ENCODE data around the gene RHOG. TPM values are rescaled to one million over a fixed set of nuclear protein-coding genes. Genes with fewer than 3 reads are reported as not detected.

The RHOG gene
- total RNA-seq, 1 experiment from 2014 or later, result 26.4 TPM

GRCh38 chr11:3824714-3825472 is 15.9 kb downstream of the RHOG start:
- H3T11ph ChIP-seq (ENCODE audit: low read length), result no peak overlapping the region
- TF ChIP-seq CTCF (conservative IDR thresholded peaks at IDR 0.05), result peak; percentile 94
- WGBS (ENCODE audit: extremely low coverage, insufficient read length, low lambda C conversion rate), result no CpG with 5 or more reads among the region's 18 CpGs
- H3K9me3 Mint-ChIP-seq, result no peaks in the 10 kb centered on the region
- H3K23me2 ChIP-seq (ENCODE audit: insufficient read length, low read depth, low read length, poor library complexity, severe bottlenecking), result no peaks in the 10 kb centered on the region
- peaks cover 42% of the 10 kb centered on the region in 2 experiments for H3K4me1 Mint-ChIP-seq
- no peak overlapping the region for H3K18ac ChIP-seq (ENCODE audit: insufficient read length, low read depth, low read length)
- H2AFZ ChIP-seq (ENCODE audit: low read length), result no peak overlapping the region
- H3K9ac ChIP-seq (ENCODE audit: extremely low read depth, insufficient read length, low read length), result no peak overlapping the region
- DNase-seq, result peak; percentile 92
- H4K8ac ChIP-seq (replicated peaks; ENCODE audit: insufficient read length, low read depth, low read length), result no peak overlapping the region
- no peak overlapping the region for H3K4me2 ChIP-seq (ENCODE audit: insufficient read depth, insufficient read length, low read length)
- H4K20me1 ChIP-seq (ENCODE audit: control insufficient read depth, insufficient read depth, insufficient read length), result peaks cover 3% of the 10 kb centered on the region
- H2BK5ac ChIP-seq (ENCODE audit: insufficient read length, low read length), result no peak overlapping the region
- peak overlapping the region in 1 of 2 experiments; percentile 15; a peak in 1 of 5 replicates for H3K4me3 Mint-ChIP-seq
- H3K27me3 ChIP-seq (ENCODE audit: insufficient read depth, low read length), result no peaks in the 10 kb centered on the region
- no peaks in the 10 kb centered on the region for H3K79me2 ChIP-seq (ENCODE audit: insufficient read depth, low read length)
- H4K91ac ChIP-seq (ENCODE audit: insufficient read length, low read depth, low read length), result no peak overlapping the region
- H2BK120ac ChIP-seq (ENCODE audit: low read depth, low read length, poor library complexity, severe bottlenecking), result no peak overlapping the region
- no peak overlapping the region for H3K4ac ChIP-seq (ENCODE audit: low read depth, low read length)
- H2BK20ac ChIP-seq (ENCODE audit: low read depth, low read length, poor library complexity, severe bottlenecking), result no peak overlapping the region
- no peak overlapping the region for H2AK5ac ChIP-seq (ENCODE audit: insufficient read length, low read length)
- no peaks in the 10 kb centered on the region for H3K9me3 ChIP-seq (ENCODE audit: control insufficient read depth, low read depth, low read length)
- no peak overlapping the region for H2BK12ac ChIP-seq (ENCODE audit: insufficient read length, low read depth, low read length)
- no peak overlapping the region for H3K14ac ChIP-seq (ENCODE audit: insufficient read depth, low read length)
- H3K27ac Mint-ChIP-seq, result peak overlapping the region in 2 of 3 experiments; percentile 27 to 48; a peak in 1 of 7 replicates
- H3K36me3 Mint-ChIP-seq (ENCODE audit: insufficient read depth in 1 of 3, low read depth in 3 of 3), result peaks cover 26 to 51% (median 43%) of the 10 kb centered on the region in 3 experiments
- no peak overlapping the region for H3K27ac ChIP-seq (ENCODE audit: insufficient read length, low read depth, low read length)
- H3K27me3 Mint-ChIP-seq (ENCODE audit: low read depth), result no peaks in the 10 kb centered on the region
- no peak overlapping the region; the same call in 1 of the 2 replicates for H2BK15ac ChIP-seq (ENCODE audit: low read depth, low read length)
- H3K79me1 ChIP-seq (ENCODE audit: insufficient read depth, low read depth, low read length, poor library complexity, severe bottlenecking), result no peaks in the 10 kb centered on the region
- H3K4me1 ChIP-seq (ENCODE audit: insufficient read depth, low read length), result peaks cover 13% of the 10 kb centered on the region; the same call in 1 of the 2 replicates
- no peak overlapping the region for H3K23ac ChIP-seq (ENCODE audit: insufficient read length, low read depth, low read length)
- H3K56ac ChIP-seq (ENCODE audit: insufficient read length, low read depth, low read length), result no peak overlapping the region
- no peak overlapping the region for H4K5ac ChIP-seq (ENCODE audit: insufficient read length, low read depth, low read length)

All from H9 (cell line).